Large intestine (tissue), 12 donors: Measurements from ENCODE around the gene TYROBP. TPM values are rescaled to one million over a fixed set of nuclear protein-coding genes. Genes with fewer than 3 reads are reported as not detected.
"Not testable (repeated sequence)": the region's sequence is repeated elsewhere in the genome, so short reads cannot be mapped to it uniquely, and the experiment has no call there.

ENCODE experiments used
- DNase-seq, 2 donors: peaks; one replicate each; pipeline versions ENCODE4 v3.0.0 to v3.0.0-alpha.2; 2013
- H3K27ac ChIP-seq: one replicate; pipeline ENCODE4 v1.5.1; 2013; ENCODE audit warnings: low read length
- H3K27me3 ChIP-seq: 2 replicates; pipeline ENCODE4 v1.6.1; 2013; ENCODE audit warnings: low read length; ENCODE audit not compliant: control insufficient read depth, insufficient read depth
- H3K36me3 ChIP-seq: 2 replicates; pipeline ENCODE4 v1.6.1; 2013; ENCODE audit warnings: low read length; ENCODE audit not compliant: control insufficient read depth, insufficient read depth
- H3K4me1 ChIP-seq: one replicate; pipeline ENCODE4 v1.6.1; 2013; ENCODE audit warnings: low read length; ENCODE audit not compliant: control insufficient read depth, insufficient read depth
- H3K4me3 ChIP-seq: one replicate; pipeline ENCODE4 v1.5.1; 2013; ENCODE audit warnings: low read length
- H3K9me3 ChIP-seq: one replicate; pipeline ENCODE4 v1.6.1; 2013; ENCODE audit warnings: mild to moderate bottlenecking, low read depth, low read length, moderate library complexity; ENCODE audit not compliant: control insufficient read depth
- WGBS: methylation state at CpG from one replicate; pipeline ENCODE4 v1.1.5; 2013; ENCODE audit warnings: low lambda C conversion rate; ENCODE audit not compliant: insufficient coverage; 5-methylcytosine and 5-hydroxymethylcytosine counted together
- long read RNA-seq, 11 donors: transcript quantifications; one replicate each; lab custom pipeline, GENCODE V29; 2026
- polyA plus RNA-seq: library from polyadenylated mRNA; unstranded; fragments of 120-200 nt; gene quantifications from one replicate; pipeline ENCODE4 v1.2.1, GENCODE V29; 2013

Gene TYROBP
- 41.8 TPM for polyA plus RNA-seq
- long read RNA-seq, donor 1, transcript TYROBP-201 (5 exons, 568 nt), result major isoform, 8 of 12 reads
- long read RNA-seq, donor 1, partial matches to known transcripts, result 0 of 12 reads
- long read RNA-seq, donor 1, other reads (novel, unspliced or antisense), result 0 of 12 reads
- long read RNA-seq, donor 2, transcript TYROBP-209 (5 exons, 415 nt), result minor isoform, 5 of 49 reads
- long read RNA-seq, donor 2, transcript TYROBP-201 (5 exons, 568 nt), result major isoform, 42 of 49 reads
- long read RNA-seq, donor 2, partial matches to known transcripts, result 0 of 49 reads
- long read RNA-seq, donor 2, other reads (novel, unspliced or antisense), result 0 of 49 reads
- long read RNA-seq, donor 3, result 0 reads
- long read RNA-seq, donor 4, partial matches to known transcripts, result 0 of 6 reads
- long read RNA-seq, donor 4, other reads (novel, unspliced or antisense), result 0 of 6 reads
- long read RNA-seq, donor 5, transcript TYROBP-201 (5 exons, 568 nt), result major isoform, 6 of 11 reads
- long read RNA-seq, donor 5, partial matches to known transcripts, result 0 of 11 reads
- long read RNA-seq, donor 5, other reads (novel, unspliced or antisense), result 0 of 11 reads
- long read RNA-seq, donor 6, transcript TYROBP-209 (5 exons, 415 nt), result minor isoform, 8 of 46 reads
- long read RNA-seq, donor 6, transcript TYROBP-201 (5 exons, 568 nt), result major isoform, 25 of 46 reads
- long read RNA-seq, donor 6, partial matches to known transcripts, result 5 of 46 reads
- long read RNA-seq, donor 6, other reads (novel, unspliced or antisense), result 0 of 46 reads
- long read RNA-seq, donor 7, transcript TYROBP-201 (5 exons, 568 nt), result major isoform, 14 of 19 reads
- long read RNA-seq, donor 7, partial matches to known transcripts, result 0 of 19 reads
- long read RNA-seq, donor 7, other reads (novel, unspliced or antisense), result 0 of 19 reads
- long read RNA-seq, donor 8, transcript TYROBP-209 (5 exons, 415 nt), result minor isoform, 13 of 77 reads
- long read RNA-seq, donor 8, transcript TYROBP-201 (5 exons, 568 nt), result major isoform, 52 of 77 reads
- long read RNA-seq, donor 8, partial matches to known transcripts, result 5 of 77 reads
- long read RNA-seq, donor 8, other reads (novel, unspliced or antisense), result 0 of 77 reads
- long read RNA-seq, donor 9, transcript TYROBP-209 (5 exons, 415 nt), result minor isoform, 8 of 40 reads
- long read RNA-seq, donor 9, transcript TYROBP-201 (5 exons, 568 nt), result major isoform, 27 of 40 reads
- long read RNA-seq, donor 9, partial matches to known transcripts, result 0 of 40 reads
- long read RNA-seq, donor 9, other reads (novel, unspliced or antisense), result 0 of 40 reads
- long read RNA-seq, donor 10, transcript TYROBP-201 (5 exons, 568 nt), result major isoform, 25 of 35 reads
- long read RNA-seq, donor 10, transcript TYROBP-209 (5 exons, 415 nt), result minor isoform, 5 of 35 reads
- long read RNA-seq, donor 10, partial matches to known transcripts, result 0 of 35 reads
- long read RNA-seq, donor 10, other reads (novel, unspliced or antisense), result 0 of 35 reads
- long read RNA-seq, donor 11, transcript TYROBP-201 (5 exons, 568 nt), result major isoform, 21 of 31 reads
- long read RNA-seq, donor 11, transcript TYROBP-209 (5 exons, 415 nt), result minor isoform, 5 of 31 reads
- long read RNA-seq, donor 11, partial matches to known transcripts, result 0 of 31 reads
- long read RNA-seq, donor 11, other reads (novel, unspliced or antisense), result 0 of 31 reads

DNA sequence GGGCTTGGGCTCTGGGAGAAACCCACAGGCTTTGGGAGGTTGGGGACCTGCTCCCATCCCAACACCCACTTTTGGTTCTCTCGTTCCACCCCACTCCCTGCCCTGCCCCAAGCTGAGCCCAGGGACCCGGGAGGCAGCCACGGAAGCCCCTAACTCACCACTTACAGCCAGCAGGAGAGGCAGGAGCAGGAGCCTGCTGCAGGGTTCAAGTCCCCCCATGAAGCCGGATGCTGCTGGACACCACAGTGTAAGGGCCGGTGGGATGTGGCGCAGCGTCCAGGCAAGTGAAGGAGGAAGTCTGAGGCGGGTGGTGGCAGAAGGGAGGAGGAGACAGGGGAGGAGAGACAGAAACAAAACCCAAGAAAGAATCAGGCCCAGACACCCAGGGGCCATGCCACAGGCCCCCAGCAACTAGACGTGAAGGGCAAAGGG is at the start of gene TYROBP:
Gene TYROBP (minus strand): TSS at position 286 of the 432 bp plus-strand sequence. CDS start 67 bp downstream, at position 219.
- peaks cover 8% of the 10 kb centered on the region for H3K4me1 ChIP-seq
- peaks cover 16% of the 10 kb centered on the region for H3K27me3 ChIP-seq
- H3K9me3 ChIP-seq, result no peaks in the 10 kb centered on the region
- H3K36me3 ChIP-seq, result no peaks in the 10 kb centered on the region
- H3K4me3 ChIP-seq, result peak within 1 kb of the TSS; percentile 30
- DNase-seq, result no peak
- WGBS, result 75% methylated on average over 4 of the region's 9 CpGs
- peak within 1 kb of the TSS; percentile 10 for H3K27ac ChIP-seq

GRCh38 chr19:35957411-35957810 is 49.3 kb upstream of the TYROBP start:
- H3K4me1 ChIP-seq, result not testable (repeated sequence)
- peaks cover 35% of the 10 kb centered on the region for H3K27me3 ChIP-seq

GRCh38 chr19:35955881-35956634 is 48.0 kb upstream of the TYROBP start:
- Histone ChIP-seq H3K27me3 (peaks cover 35% of the 10 kb centered on the region), H3K4me3 (no peak overlapping the region), H3K36me3 (no peaks in the 10 kb centered on the region), H3K4me1 (no peaks in the 10 kb centered on the region), H3K27ac (no peak overlapping the region), H3K9me3 (peaks cover 8% of the 10 kb centered on the region)
- WGBS, result 0% methylated on average over 1 of the region's 6 CpGs
- DNase-seq, result no peak

More at GRCh38 chr19:35957411-35957810, 49.3 kb upstream of the TYROBP start:
- not testable (repeated sequence) for H3K27ac ChIP-seq, H3K9me3 ChIP-seq, H3K4me3 ChIP-seq, DNase-seq, H3K36me3 ChIP-seq
- 40% methylated on average over 1 of the region's 8 CpGs for WGBS

- Histone ChIP-seq H3K36me3 (peaks cover 2% of the 10 kb centered on the region), H3K27ac (no peak overlapping the region), H3K4me1 (no peaks in the 10 kb centered on the region), H3K4me3 (no peak overlapping the region), H3K27me3 (no peaks in the 10 kb centered on the region), H3K9me3 (no peaks in the 10 kb centered on the region)
- no CpG with 5 or more reads among the region's 2 CpGs for WGBS
- DNase-seq, result no peak
Measured at GRCh38 chr19:35949131-35949530, 41.0 kb upstream of the TYROBP start.

DNA sequence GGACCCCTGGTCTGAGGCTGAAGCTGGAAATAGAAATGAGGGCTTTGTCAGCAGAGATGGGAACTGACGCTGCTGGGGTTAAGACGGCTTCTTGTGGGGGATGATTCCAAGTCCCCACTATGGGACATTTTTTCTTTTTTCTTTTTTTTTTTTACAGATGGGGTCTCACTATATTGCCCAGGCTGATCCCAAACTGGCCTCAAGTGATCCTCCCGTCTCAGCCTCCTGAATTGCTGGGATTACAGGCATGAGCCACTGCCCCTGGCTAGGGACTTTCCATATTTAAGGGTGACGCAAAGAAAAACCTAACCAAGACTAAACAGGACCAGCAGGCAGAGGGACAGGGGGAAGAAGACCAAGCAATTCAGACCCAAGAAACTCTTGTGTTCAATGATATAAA is 38.1 kb upstream of the TYROBP start:
- no peak for DNase-seq
- no peaks in the 10 kb centered on the region for H3K27me3 ChIP-seq
- no CpG with 5 or more reads among the region's 4 CpGs for WGBS
- H3K36me3 ChIP-seq, result peaks cover 2% of the 10 kb centered on the region
- no peak overlapping the region for H3K27ac ChIP-seq
- H3K4me3 ChIP-seq, result no peak overlapping the region
- no peaks in the 10 kb centered on the region for H3K4me1 ChIP-seq
- no peaks in the 10 kb centered on the region for H3K9me3 ChIP-seq

DNA sequence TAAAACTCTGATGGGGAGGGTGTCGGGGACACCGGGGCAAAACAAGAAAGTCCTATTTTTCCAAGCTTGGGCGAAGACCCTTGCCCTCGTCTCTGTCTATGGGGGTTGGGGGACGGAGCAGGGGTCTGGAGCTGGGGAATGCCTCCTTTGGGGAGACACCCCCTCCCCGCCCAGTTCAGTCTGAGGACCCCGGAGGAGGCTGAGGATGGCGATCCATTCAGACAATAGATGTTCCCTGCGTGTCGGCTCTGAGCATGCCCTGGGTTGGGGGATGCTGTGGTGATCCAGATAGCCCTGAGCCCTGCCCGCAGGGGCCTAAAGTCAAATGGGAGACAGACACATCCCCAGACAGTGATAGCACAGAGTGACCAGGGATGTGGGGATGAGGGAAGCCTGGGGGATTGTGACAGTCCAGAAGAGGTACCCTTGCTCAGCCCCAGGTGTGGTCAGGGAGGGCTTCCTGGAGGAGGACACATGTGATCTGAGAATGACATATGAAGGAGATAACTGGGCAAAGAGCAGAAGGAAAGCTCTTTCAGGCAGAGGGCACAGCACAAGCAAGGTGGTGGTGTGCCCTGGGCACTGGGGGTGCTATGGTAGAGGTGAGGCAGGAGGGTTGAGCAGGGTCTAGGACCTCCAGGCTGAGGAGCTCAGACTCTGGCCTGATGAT is 37.2 kb upstream of the TYROBP start:
- Histone ChIP-seq H3K9me3 (no peaks in the 10 kb centered on the region), H3K36me3 (peaks cover 6% of the 10 kb centered on the region), H3K4me1 (no peaks in the 10 kb centered on the region), H3K27me3 (no peaks in the 10 kb centered on the region), H3K4me3 (no peak overlapping the region), H3K27ac (no peak overlapping the region)
- no peak for DNase-seq
- WGBS, result no CpG with 5 or more reads among the region's 11 CpGs

DNA sequence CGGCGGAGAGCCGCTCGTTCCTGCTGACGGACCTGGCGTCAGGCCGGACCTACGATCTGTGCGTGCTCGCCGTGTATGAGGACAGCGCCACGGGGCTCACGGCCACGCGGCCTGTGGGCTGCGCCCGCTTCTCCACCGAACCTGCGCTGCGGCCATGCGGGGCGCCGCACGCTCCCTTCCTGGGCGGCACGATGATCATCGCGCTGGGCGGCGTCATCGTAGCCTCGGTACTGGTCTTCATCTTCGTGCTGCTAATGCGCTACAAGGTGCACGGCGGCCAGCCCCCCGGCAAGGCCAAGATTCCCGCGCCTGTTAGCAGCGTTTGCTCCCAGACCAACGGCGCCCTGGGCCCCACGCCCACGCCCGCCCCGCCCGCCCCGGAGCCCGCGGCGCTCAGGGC is 36.5 kb upstream of the TYROBP start:
- Histone ChIP-seq H3K4me1 (no peaks in the 10 kb centered on the region), H3K36me3 (peaks cover 7% of the 10 kb centered on the region), H3K27ac (no peak overlapping the region), H3K27me3 (no peaks in the 10 kb centered on the region), H3K4me3 (no peak overlapping the region), H3K9me3 (peaks cover 4% of the 10 kb centered on the region)
- DNase-seq, result no peak
- no CpG with 5 or more reads among the region's 52 CpGs for WGBS

DNA sequence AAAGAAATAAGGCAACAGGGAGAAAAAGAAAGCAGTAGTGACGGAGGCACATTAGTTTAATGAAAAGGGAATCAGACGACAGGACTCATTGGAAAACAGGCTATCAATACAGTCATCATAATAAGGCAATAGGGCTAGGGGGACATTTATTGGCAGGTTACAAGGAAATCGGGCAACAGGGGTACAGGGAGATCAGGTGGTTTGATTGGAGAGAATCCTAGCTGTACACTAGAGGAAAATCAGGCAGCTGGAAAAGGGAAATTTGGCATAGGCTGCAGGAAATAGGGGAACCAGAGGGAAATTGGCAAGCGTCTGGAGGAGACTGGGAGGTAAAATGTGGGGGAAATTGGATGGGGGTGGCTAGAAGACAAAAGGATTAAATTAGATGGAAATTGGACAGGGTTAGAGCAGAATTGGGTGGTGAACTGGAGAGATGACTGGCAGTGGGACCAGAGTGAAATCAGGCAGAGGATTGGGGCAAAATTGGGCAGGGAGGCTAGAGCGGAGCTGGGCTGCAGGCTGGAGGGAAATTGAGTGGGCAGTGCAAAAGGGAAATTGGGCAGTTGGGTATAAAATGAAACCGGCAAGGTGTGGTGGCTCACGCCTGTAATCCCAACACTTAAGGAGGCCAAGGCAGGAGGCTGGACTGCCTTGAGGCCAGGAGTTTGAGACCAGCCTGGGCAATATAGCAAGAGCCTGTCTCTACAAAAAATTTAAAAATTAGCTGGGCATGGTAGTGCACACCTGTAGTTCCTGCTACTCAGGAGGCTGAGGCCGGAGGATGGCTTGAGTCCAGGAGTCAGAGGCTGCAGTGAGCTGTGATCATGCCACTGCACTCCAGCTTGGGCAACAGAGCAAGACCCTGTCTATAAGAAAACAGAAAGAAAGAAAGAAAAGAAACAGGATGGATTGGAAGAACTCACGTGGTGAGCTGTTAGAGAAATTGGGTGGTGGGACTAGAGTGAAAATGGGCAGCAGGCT is 35.5 kb upstream of the TYROBP start:
- H3K36me3 ChIP-seq, result peaks cover 9% of the 10 kb centered on the region
- peaks cover 9% of the 10 kb centered on the region for H3K9me3 ChIP-seq
- 89% methylated on average over 5 of the region's 9 CpGs for WGBS
- DNase-seq, result no peak
- H3K27ac ChIP-seq, result no peak overlapping the region
- no peaks in the 10 kb centered on the region for H3K4me1 ChIP-seq
- H3K4me3 ChIP-seq, result no peak overlapping the region
- no peaks in the 10 kb centered on the region for H3K27me3 ChIP-seq
